ENCODE data around the gene NYNRIN. TPM values are rescaled to one million over a fixed set of nuclear protein-coding genes. Genes with fewer than 3 reads are reported as not detected.
"Not testable (repeated sequence)": the region's sequence is repeated elsewhere in the genome, so short reads cannot be mapped to it uniquely, and the experiment has no call there.

Gene NYNRIN
- total RNA-seq, 1 experiment from 2014 or later, result 0.27 TPM

DNA sequence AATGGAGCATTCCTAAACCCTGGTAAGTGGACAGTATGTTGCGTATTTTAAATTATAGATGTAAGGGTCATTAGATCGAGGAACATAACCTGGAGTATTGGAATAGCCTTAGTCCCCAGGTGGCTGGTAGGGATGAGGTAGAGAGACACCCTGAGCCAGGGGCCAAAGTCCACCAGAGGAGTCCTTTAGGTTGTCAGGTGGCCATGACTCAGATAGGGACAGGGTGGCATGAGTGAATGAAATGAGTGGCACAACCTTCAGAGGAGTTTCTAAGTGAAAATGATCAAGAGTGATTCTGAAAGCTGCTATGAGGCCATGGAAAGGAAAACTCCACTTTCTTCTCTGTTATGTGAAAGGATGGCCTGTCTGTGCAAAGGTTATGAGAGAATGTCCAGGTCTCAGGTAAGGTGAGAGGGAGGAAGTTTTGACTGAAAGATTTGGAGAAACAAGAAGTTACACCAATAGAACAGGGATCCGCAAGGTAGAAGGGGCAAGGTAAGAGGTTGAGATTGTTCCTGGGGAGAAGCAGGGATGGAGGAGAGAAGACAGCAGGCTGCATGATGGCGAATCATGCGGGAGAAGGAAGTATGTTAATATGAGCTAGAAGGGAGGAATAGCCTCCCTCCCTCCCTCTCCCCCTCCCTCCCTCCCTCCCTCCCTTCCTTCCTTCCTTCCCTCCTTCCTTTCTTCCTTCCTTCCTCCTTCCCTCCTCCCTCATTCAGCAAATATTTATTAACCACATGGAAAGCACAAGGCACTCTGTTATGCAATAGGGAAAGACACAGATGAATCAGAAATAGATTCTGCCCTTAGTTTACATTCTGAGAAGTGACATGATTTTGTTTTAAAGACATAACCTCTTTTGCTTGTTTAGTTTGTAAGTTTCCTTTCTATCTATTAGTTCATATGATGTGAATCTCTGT lies 45.0 kb upstream of the NYNRIN start:
- H3K4me3 ChIP-seq (replicated peaks in 1 of 2; ENCODE audit: low read depth in 1 of 2, low read length in 2 of 2), result no peak overlapping the region
- peak overlapping the region; percentile 71 for H2AFZ ChIP-seq (ENCODE audit: low read depth, low read length, poor library complexity, severe bottlenecking)
- DNase-seq (ENCODE audit: low read depth, low spot score), result no peak
- H4K20me1 ChIP-seq (ENCODE audit: insufficient read depth), result no peaks in the 10 kb centered on the region
- intact Hi-C loops (cut with micrococcal nuclease), result no loop called here
- H3K9me2 ChIP-seq (ENCODE audit: insufficient read depth), result no peaks in the 10 kb centered on the region
- ChIA-PET RAD21 (ENCODE audit: low non-redundant PET in 1 of 2, low total read pairs in 2 of 2, uncharacterized antibody in 2 of 2, unreplicated experiment in 2 of 2) (no interaction called here), POLR2A (no interaction called here), CTCF (no interaction called here)
- H3K9me3 ChIP-seq (ENCODE audit: control insufficient read depth in 1 of 2, insufficient read depth in 1 of 2, low read depth in 1 of 2, low read length in 2 of 2), result no peaks in the 10 kb centered on the region
- no peak overlapping the region for H3K9ac ChIP-seq (ENCODE audit: low read length)
- H3K4me1 ChIP-seq (ENCODE audit: control insufficient read depth in 1 of 2, insufficient read depth in 2 of 2, low read length in 2 of 2), result peaks cover 5 to 22% of the 10 kb centered on the region in 2 experiments; a peak in 3 of 4 replicates
- H3K79me2 ChIP-seq (ENCODE audit: insufficient read depth, low read length), result no peaks in the 10 kb centered on the region
- no TSS peak for BruUV-seq (replicated peaks)
- ATAC-seq, result peak; percentile 55
- H3K27ac ChIP-seq (ENCODE audit: low read depth, low read length), result no peak overlapping the region
- H3K4me2 ChIP-seq (ENCODE audit: low read length), result peak overlapping the region; percentile 57
- no peak for TF ChIP-seq ZBTB33 (IDR thresholded peaks at IDR 0.05; ENCODE audit: extremely low read depth, insufficient replicate concordance, low read length)
- no peaks in the 10 kb centered on the region for H3K27me3 ChIP-seq (ENCODE audit: insufficient read depth, low read length)
- H3K36me3 ChIP-seq (ENCODE audit: control insufficient read depth in 1 of 2, insufficient read depth in 2 of 2, low read length in 2 of 2), result no peaks in the 10 kb centered on the region

DNA sequence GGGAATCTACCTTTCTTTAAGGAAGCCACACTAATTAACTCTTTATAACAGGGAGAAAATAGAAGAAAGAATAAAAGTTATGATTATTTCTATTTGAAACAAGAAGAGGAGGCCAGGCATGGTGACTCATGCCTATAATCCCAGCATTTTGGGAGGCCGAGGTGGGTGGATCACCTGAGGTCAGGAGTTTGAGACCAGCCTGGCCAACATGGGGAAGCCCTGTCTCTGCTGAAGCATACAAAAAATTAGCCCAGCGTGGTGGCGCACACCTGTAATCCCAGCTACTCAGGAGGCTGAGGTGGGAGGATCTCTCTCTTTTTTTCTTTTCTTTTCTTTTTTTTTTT lies 44.3 kb upstream of the NYNRIN start:
- H3K9me3 ChIP-seq (ENCODE audit: control insufficient read depth in 1 of 2, insufficient read depth in 1 of 2, low read depth in 1 of 2, low read length in 2 of 2); H3K27ac ChIP-seq (ENCODE audit: low read depth, low read length); intact Hi-C loops (cut with micrococcal nuclease); DNase-seq (ENCODE audit: low read depth, low spot score); ATAC-seq; H3K36me3 ChIP-seq (ENCODE audit: control insufficient read depth in 1 of 2, insufficient read depth in 2 of 2, low read length in 2 of 2); RAD21 ChIA-PET (ENCODE audit: low non-redundant PET in 1 of 2, low total read pairs in 2 of 2, uncharacterized antibody in 2 of 2, unreplicated experiment in 2 of 2); H4K20me1 ChIP-seq (ENCODE audit: insufficient read depth); H3K4me3 ChIP-seq (replicated peaks in 1 of 2; ENCODE audit: low read depth in 1 of 2, low read length in 2 of 2); CTCF ChIA-PET; H3K79me2 ChIP-seq (ENCODE audit: insufficient read depth, low read length); BruUV-seq (replicated peaks); POLR2A ChIA-PET; H3K9me2 ChIP-seq (ENCODE audit: insufficient read depth); H3K27me3 ChIP-seq (ENCODE audit: insufficient read depth, low read length); H3K9ac ChIP-seq (ENCODE audit: low read length): not testable (repeated sequence)
- peak overlapping the region; percentile 43 for H3K4me2 ChIP-seq (ENCODE audit: low read length)
- peak overlapping the region; percentile 71 for H2AFZ ChIP-seq (ENCODE audit: low read depth, low read length, poor library complexity, severe bottlenecking)
- peaks cover 5 to 22% of the 10 kb centered on the region in 2 experiments; a peak in 3 of 4 replicates for H3K4me1 ChIP-seq (ENCODE audit: control insufficient read depth in 1 of 2, insufficient read depth in 2 of 2, low read length in 2 of 2)

Measured in HCT116 (cell line).